Parathyroid adenoma (tissue), 2 donors: Measurements from ENCODE around the gene ARFGAP1.

Experiments used
- H2AFZ ChIP-seq: fragments of 300-600 bp; sonication (generic); one replicate; pipeline ENCODE4 v1.7.0; 2017; ENCODE audit warnings: antibody characterized with exemption, mild to moderate bottlenecking
- H3K27ac ChIP-seq: fragments of 300-600 bp; sonication (generic); one replicate; pipeline ENCODE4 v1.7.0; 2017
- H3K27me3 ChIP-seq: fragments of 300-600 bp; sonication (generic); one replicate; pipeline ENCODE4 v1.7.0; 2017; ENCODE audit warnings: low read length; ENCODE audit not compliant: control insufficient read depth, insufficient read depth
- H3K36me3 ChIP-seq: fragments of 300-600 bp; sonication (generic); one replicate; pipeline ENCODE4 v1.7.0; 2017; ENCODE audit warnings: low read length; ENCODE audit not compliant: control insufficient read depth, insufficient read depth
- H3K4me1 ChIP-seq: fragments of 300-600 bp; sonication (generic); one replicate; pipeline ENCODE4 v1.7.0; 2017; ENCODE audit warnings: control low read depth
- H3K4me2 ChIP-seq: fragments of 300-600 bp; sonication (generic); one replicate; pipeline ENCODE4 v1.7.0; 2017; ENCODE audit warnings: low read length
- H3K4me3 ChIP-seq: fragments of 300-600 bp; sonication (generic); one replicate; pipeline ENCODE4 v1.7.0; 2017; ENCODE audit warnings: low read depth, low read length
- H3K79me2 ChIP-seq: fragments of 300-600 bp; sonication (generic); one replicate; pipeline ENCODE4 v1.7.0; 2017; ENCODE audit warnings: control low read depth
- H3K9ac ChIP-seq: fragments of 300-600 bp; sonication (generic); one replicate; pipeline ENCODE4 v1.7.0; 2017; ENCODE audit warnings: mild to moderate bottlenecking
- H3K9me3 ChIP-seq: fragments of 300-600 bp; sonication (generic); one replicate; pipeline ENCODE4 v1.7.0; 2017; ENCODE audit warnings: low read length; ENCODE audit not compliant: control insufficient read depth
- CTCF ChIP-seq: fragments of 300-600 bp; sonication (generic); IDR thresholded peaks from one replicate; pipeline ENCODE4 v1.7.0; 2017; ENCODE audit warnings: antibody characterized with exemption, mild to moderate bottlenecking
- donor health status: primary hyperparathyroidism.

Gene ARFGAP1

GRCh38 chr20:63327231-63327745 is 54.7 kb downstream of the ARFGAP1 start:
- H2AFZ ChIP-seq: no peak overlapping the region
- no peak overlapping the region for H3K9ac ChIP-seq
- H3K27ac ChIP-seq: peak overlapping the region; percentile 97
- no peak for TF ChIP-seq CTCF
- H3K9me3 ChIP-seq: no peaks in the 10 kb centered on the region
- no peak overlapping the region for H3K4me3 ChIP-seq
- no peak overlapping the region for H3K4me2 ChIP-seq
- H3K79me2 ChIP-seq: peaks cover 14% of the 10 kb centered on the region
- H3K4me1 ChIP-seq: peaks cover 54% of the 10 kb centered on the region
- H3K36me3 ChIP-seq: no peaks in the 10 kb centered on the region
- no peaks in the 10 kb centered on the region for H3K27me3 ChIP-seq

GRCh38 chr20:63328026-63328700 is 55.5 kb downstream of the ARFGAP1 start:
- Histone ChIP-seq H3K9me3 (no peaks in the 10 kb centered on the region), H3K36me3 (no peaks in the 10 kb centered on the region), H3K4me1 (peaks cover 62% of the 10 kb centered on the region), H3K27ac (peak overlapping the region; percentile 97), H3K79me2 (peaks cover 14% of the 10 kb centered on the region), H3K9ac (peak overlapping the region; percentile 41), H3K27me3 (no peaks in the 10 kb centered on the region), H3K4me3 (no peak overlapping the region), H2AFZ (peak overlapping the region; percentile 18), H3K4me2 (peak overlapping the region; percentile 50)
- TF ChIP-seq CTCF: no peak

DNA sequence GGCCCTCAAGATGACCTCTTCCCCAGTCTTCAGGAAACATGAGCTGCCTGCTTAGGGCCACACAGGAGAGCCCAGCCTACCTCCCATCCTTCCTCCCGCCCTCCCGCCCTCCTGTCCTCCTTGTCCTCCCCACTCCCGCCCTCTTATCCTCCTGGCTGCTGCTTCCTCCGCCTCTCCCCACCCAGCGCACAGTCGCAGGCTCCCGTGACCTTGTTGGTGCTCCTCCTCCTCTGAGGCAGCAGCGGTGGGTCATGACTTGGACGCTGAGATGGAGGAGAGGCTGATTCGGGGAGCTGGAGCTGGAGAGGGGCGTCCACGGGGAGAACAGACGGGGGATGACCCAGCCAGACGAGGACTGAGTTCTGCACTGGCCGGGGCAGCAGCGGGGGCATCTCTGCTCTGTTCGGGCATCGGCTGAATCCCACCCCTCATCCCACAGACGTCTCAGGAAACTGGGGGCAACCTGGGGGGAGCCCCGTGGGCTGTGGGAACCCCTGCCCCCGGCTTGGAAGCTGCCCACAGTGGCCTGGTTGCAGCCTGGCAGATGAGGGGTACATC is 56.2 kb downstream of the ARFGAP1 start:
- Histone ChIP-seq H3K4me2 (peak overlapping the region; percentile 67), H3K27ac (peak overlapping the region; percentile 97), H3K9ac (peak overlapping the region; percentile 41), H3K27me3 (no peaks in the 10 kb centered on the region), H3K36me3 (no peaks in the 10 kb centered on the region), H3K4me3 (peak overlapping the region; percentile 12), H3K9me3 (no peaks in the 10 kb centered on the region), H3K79me2 (peaks cover 14% of the 10 kb centered on the region), H2AFZ (no peak overlapping the region), H3K4me1 (peaks cover 67% of the 10 kb centered on the region)
- no peak for TF ChIP-seq CTCF

DNA sequence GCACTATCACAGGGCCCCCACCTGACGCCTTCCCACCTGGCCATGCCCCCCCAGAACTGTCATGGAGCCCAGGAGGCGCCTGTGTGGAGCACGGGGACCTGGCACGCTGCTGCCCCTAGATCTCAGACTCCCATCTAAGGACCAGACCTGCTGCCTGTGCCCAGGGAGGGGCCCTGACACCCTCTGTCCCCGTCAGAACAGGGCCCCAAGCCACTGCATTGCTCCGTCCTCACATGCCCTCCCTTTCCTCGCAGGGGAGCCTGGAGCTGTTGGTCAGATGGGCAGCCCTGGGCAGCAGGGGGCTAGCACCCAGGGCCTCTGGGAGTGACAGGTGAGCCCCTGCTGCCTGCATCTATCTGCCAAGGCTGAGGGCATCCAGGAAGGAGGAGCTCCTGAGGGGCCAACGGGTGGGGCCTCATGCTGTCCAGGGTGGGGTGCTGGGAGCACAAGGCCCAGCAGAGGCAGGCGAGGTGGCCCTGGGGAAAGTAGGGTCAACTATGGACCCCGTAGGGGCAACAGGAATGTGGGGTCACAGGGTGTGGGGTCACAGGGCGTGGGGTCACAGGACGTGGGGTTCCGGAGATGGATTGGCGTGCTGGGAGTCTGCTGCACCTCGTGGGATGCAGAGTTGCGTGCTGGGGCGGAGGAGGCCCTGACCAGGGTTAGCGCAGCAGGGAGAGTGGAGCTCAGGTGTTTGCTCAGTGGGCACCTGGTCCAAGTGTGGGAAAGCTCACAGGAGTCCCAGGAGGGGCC is 56.9 kb downstream of the ARFGAP1 start:
- no peak for TF ChIP-seq CTCF
- no peaks in the 10 kb centered on the region for H3K27me3 ChIP-seq

More for the DNA sequence above, 56.9 kb downstream of the ARFGAP1 start:
- peak overlapping the region; percentile 97 for H3K27ac ChIP-seq
- H3K9me3 ChIP-seq: no peaks in the 10 kb centered on the region
- H2AFZ ChIP-seq: no peak overlapping the region
- H3K4me1 ChIP-seq: peaks cover 74% of the 10 kb centered on the region
- peak overlapping the region; percentile 67 for H3K4me2 ChIP-seq
- H3K79me2 ChIP-seq: peaks cover 14% of the 10 kb centered on the region
- H3K36me3 ChIP-seq: no peaks in the 10 kb centered on the region
- H3K4me3 ChIP-seq: peak overlapping the region; percentile 12
- H3K9ac ChIP-seq: peak overlapping the region; percentile 7
